Gastroesophageal sphincter (tissue), 3 donors: ENCODE measurements around the gene PPM1H.

ENCODE experiments used
- CTCF ChIP-seq, 4 experiments: fragments of 200-600 bp in 2 of 4; fragments of 450-650 bp in 2 of 4; sonication (generic) in 1 of 4; IDR thresholded peaks; one replicate each; pipeline ENCODE4 v1.5.1; 2017 to 2019; ENCODE audit warnings: antibody characterized with exemption in 4 of 4, mild to moderate bottlenecking in 2 of 4, moderate library complexity in 2 of 4
- EP300 ChIP-seq: sonication (generic); formaldehyde crosslinking; IDR thresholded peaks from one replicate; pipeline ENCODE4 v1.6.1; 2017; ENCODE audit warnings: antibody characterized with exemption, mild to moderate bottlenecking
- POLR2AphosphoS5 ChIP-seq: sonication (generic); formaldehyde crosslinking; IDR thresholded peaks from one replicate; pipeline ENCODE4 v1.6.1; 2017; ENCODE audit warnings: antibody characterized with exemption

- TF ChIP-seq CTCF (IDR thresholded peaks at IDR 0.05) (no peak), POLR2AphosphoS5 (no peak), EP300 (no peak)
Observed at GRCh38 chr12:62925680-62926079, 9.3 kb downstream of the PPM1H start.
